Lower leg skin (tissue), 3 donors: ENCODE measurements around the gene KRTAP1-5.

Experiments used
- CTCF ChIP-seq, 3 donors: fragments of 450-650 bp; IDR thresholded peaks; one replicate each; pipeline ENCODE4 v1.5.1; 2016; ENCODE audit warnings: antibody characterized with exemption in 3 of 3, mild to moderate bottlenecking in 3 of 3, moderate library complexity in 2 of 3
- POLR2A ChIP-seq, 2 donors: fragments of 450-650 bp; IDR thresholded peaks; one replicate each; pipeline ENCODE4 v1.6.1; 2016 to 2017; ENCODE audit warnings: antibody characterized with exemption in 2 of 2, mild to moderate bottlenecking in 1 of 2, moderate library complexity in 1 of 2

GRCh38 chr17:41052566-41052965 is 25.6 kb upstream of the KRTAP1-5 start:
- no peak for TF ChIP-seq CTCF (IDR thresholded peaks at IDR 0.05)
- no peak for TF ChIP-seq POLR2A (IDR thresholded peaks at IDR 0.05)
